ENCODE data around the gene ARL15. TPM values are rescaled to one million over a fixed set of nuclear protein-coding genes. Genes with fewer than 3 reads are reported as not detected.

ARL15 gene
- total and polyA plus RNA-seq, 8 donors, result 20.2 to 27.7 (median 25.1) TPM

GRCh38 chr5:54205918-54206317 is 104.5 kb downstream of the ARL15 start:
- H3K27ac ChIP-seq, result no peak overlapping the region
- peaks cover 0 to 1% of the 10 kb centered on the region in 2 donors for H3K9me3 ChIP-seq
- H3K4me1 ChIP-seq, result no peaks in the 10 kb centered on the region
- H3K36me3 ChIP-seq, result no peaks in the 10 kb centered on the region
- DNase-seq (no peak), ATAC-seq (no peak)
- no peaks in the 10 kb centered on the region for H3K27me3 ChIP-seq
- TF ChIP-seq CTCF (IDR thresholded peaks at IDR 0.05), result no peak
- H3K4me3 ChIP-seq, result no peak overlapping the region
- intact Hi-C loops (cut with DNase I), result no loop called here

GRCh38 chr5:54205453-54205852 is 104.9 kb downstream of the ARL15 start:
- ATAC-seq (no peak), DNase-seq (no peak)
- no peaks in the 10 kb centered on the region for H3K36me3 ChIP-seq
- H3K4me1 ChIP-seq, result no peaks in the 10 kb centered on the region
- peaks cover 0 to 1% of the 10 kb centered on the region in 2 donors for H3K9me3 ChIP-seq
- H3K27ac ChIP-seq, result no peak overlapping the region
- no peak for TF ChIP-seq CTCF (IDR thresholded peaks at IDR 0.05)
- H3K4me3 ChIP-seq, result no peak overlapping the region
- H3K27me3 ChIP-seq, result no peaks in the 10 kb centered on the region
- intact Hi-C loops (cut with DNase I), result no loop called here

- intact Hi-C loops (cut with DNase I), result no loop called here
- ATAC-seq (no peak), DNase-seq (no peak)
- Histone ChIP-seq H3K27me3 (no peaks in the 10 kb centered on the region), H3K9me3 (peaks cover 0 to 1% of the 10 kb centered on the region in 2 donors), H3K27ac (no peak overlapping the region), H3K4me3 (no peak overlapping the region), H3K4me1 (no peaks in the 10 kb centered on the region), H3K36me3 (no peaks in the 10 kb centered on the region)
- TF ChIP-seq CTCF (IDR thresholded peaks at IDR 0.05), result no peak
These were observed 113.4 kb downstream of the ARL15 start for GRCh38 chr5:54197018-54197417.

DNA sequence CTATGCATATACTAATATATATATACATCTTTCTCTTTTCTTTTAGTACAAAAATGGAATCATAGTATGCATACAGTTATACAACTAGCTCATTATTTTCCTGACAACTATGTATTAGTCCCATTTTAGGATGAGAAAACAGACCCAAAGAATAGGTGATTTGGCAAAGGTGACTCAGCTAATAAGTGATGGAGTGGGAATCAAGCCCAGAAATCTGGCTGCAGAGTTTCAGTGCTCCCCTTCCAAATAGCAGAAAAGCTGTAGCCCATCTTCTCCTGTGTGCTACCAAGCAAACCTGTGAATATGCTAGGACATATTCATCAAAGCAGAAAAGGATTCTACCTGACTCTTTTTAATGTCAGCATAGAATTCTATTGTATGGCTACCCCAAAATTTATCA is 114.7 kb downstream of the ARL15 start:
- no peaks in the 10 kb centered on the region for H3K4me1 ChIP-seq
- no peak overlapping the region for H3K4me3 ChIP-seq
- ATAC-seq (no peak), DNase-seq (no peak)
- no peaks in the 10 kb centered on the region for H3K27me3 ChIP-seq
- no peak overlapping the region for H3K27ac ChIP-seq
- no peaks in the 10 kb centered on the region for H3K9me3 ChIP-seq
- intact Hi-C loops (cut with DNase I), result no loop called here
- no peak for TF ChIP-seq CTCF (IDR thresholded peaks at IDR 0.05)
- no peaks in the 10 kb centered on the region for H3K36me3 ChIP-seq

GRCh38 chr5:54194318-54194717 is 116.1 kb downstream of the ARL15 start:
- no peak for TF ChIP-seq CTCF (IDR thresholded peaks at IDR 0.05)
- Histone ChIP-seq H3K9me3 (no peaks in the 10 kb centered on the region), H3K4me3 (no peak overlapping the region), H3K27me3 (no peaks in the 10 kb centered on the region), H3K27ac (no peak overlapping the region), H3K4me1 (no peaks in the 10 kb centered on the region), H3K36me3 (no peaks in the 10 kb centered on the region)
- DNase-seq (peak in 2 of 4 donors; percentile 44 to 47), ATAC-seq (no peak)
- intact Hi-C loops (cut with DNase I), result no loop called here
